Measurements from ENCODE around the gene FKBP10. TPM values are rescaled to one million over a fixed set of nuclear protein-coding genes. Genes with fewer than 3 reads are reported as not detected.
"Not testable (repeated sequence)": the region's sequence is repeated elsewhere in the genome, so short reads cannot be mapped to it uniquely, and the experiment has no call there.

The FKBP10 gene
- total RNA-seq, 1 experiment from 2014 or later = 244 TPM

DNA sequence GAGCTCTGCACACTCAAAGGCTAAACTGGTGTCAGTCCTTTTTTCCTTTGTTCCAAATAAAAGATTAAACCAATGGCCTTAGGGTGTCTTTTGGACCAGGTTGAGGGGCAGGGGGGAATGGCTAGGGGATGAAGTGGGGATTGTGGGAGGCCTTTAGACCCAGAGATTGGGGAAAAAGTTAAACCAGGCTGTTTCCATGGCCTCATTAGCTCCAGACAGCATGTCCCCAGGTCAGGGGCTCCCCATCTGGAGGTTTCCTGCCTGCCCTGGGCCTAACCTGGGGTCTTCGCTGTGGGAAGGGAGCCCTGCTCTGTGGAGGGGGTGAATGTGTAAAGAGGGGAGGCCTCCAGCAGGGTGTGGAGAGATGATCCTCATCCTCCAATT, 10.3 kb downstream of the FKBP10 start:
- in situ Hi-C loops (cut with HindIII; ENCODE audit: low pct_unique_long_range_greater_than_20kb, low sequenced_read_pairs) = no loop called here
- DNase-seq (ENCODE audit: low read depth, low spot score) = no peak

DNA sequence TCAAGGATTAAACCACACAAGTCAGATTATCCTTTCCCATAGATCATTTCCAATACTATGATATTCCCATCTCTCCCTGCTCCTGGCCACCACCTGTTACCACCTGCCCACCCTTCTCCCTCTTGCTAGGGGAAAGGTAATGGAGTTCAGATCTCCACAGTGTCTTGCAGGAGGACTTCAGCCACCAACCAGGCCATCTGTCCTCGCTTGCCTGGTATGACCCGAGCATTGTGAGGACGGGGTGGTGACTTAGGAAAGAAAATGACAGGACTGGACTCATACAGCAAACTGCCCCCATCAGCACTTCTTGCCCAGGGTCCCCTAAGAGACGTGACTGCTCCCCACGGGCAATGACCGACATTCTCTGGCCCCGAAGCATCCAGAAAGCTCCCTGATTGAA, 10.8 kb downstream of the FKBP10 start:
- no peak for DNase-seq (ENCODE audit: low read depth, low spot score)
- in situ Hi-C loops (cut with HindIII; ENCODE audit: low pct_unique_long_range_greater_than_20kb, low sequenced_read_pairs) = no loop called here

DNA sequence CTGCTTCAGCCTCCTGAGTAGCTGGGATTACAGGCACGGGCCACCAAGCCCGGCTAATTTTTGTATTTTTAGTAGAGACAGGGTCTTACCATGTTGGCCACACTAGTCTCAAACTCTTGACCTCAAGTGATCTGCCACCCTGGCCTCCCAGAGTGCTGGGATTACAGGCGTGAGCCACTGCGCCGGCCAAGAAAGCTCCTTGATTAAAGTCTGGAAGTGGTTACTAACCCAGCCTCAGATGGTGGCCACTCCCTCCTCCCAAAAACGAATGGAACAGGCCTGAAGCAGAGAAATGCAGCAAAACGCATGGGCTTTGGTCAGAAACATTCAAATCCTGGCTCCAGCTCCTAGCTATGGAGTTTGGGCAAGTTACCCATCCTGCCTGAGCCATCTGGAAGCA, 11.3 kb downstream of the FKBP10 start:
- no peak for DNase-seq (ENCODE audit: low read depth, low spot score)
- in situ Hi-C loops (cut with HindIII; ENCODE audit: low pct_unique_long_range_greater_than_20kb, low sequenced_read_pairs) = no loop called here

DNA sequence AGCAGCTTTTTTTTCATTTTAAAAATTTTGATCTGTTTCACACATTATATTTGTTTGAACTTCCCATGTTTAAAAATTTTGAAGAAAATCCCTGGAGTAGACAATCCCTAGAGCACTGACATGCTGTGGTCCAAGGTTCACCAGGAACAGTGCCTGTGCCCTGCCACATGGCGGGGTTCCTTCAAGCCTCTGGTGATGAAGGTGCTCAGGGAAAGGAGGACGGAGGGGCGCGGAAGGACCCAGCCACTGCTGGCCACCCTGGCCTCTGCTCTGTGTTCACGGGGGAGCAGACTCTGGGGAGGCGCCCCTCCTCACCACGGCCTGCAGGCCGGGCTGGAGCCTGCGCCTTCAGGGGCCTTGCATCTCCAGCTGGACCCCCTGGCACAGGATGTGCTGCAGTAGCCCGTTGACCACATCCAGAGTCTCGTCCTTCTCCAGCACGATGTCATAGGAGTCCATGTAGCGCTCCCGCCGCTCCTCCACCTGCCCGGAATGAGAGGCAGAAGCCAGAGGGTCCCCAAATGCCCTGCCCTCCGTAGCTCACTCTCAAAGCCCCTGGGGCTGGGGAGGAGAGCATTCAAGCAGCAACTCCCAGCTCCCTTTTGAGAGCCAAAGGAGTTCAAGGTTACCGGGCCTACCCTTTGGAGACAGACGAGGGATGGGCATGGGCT, 12.5 kb downstream of the FKBP10 start:
- DNase-seq (ENCODE audit: low read depth, low spot score) = no peak
- in situ Hi-C loops (cut with HindIII; ENCODE audit: low pct_unique_long_range_greater_than_20kb, low sequenced_read_pairs) = no loop called here

DNA sequence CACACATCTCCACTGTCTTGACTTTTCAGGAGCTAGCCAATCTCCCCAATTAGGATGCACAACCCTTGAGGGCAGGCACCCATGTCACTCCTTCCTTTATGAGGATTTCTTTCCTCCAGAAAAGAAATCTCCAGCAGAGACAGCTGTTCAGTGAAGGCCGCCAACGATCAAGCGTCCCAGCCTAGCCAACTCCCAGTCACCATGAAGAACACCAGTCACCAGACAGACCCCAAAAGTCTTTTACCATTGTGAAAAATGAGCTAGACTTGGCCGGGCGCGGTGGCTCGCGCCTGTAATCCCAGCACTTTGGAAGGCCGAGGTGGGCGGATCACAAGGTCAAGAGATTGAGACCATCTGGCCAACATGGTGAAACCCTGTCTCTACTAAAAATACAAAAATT, 17.2 kb downstream of the FKBP10 start:
- in situ Hi-C loops (cut with HindIII; ENCODE audit: low pct_unique_long_range_greater_than_20kb, low sequenced_read_pairs); DNase-seq (ENCODE audit: low read depth, low spot score): not testable (repeated sequence)

DNA sequence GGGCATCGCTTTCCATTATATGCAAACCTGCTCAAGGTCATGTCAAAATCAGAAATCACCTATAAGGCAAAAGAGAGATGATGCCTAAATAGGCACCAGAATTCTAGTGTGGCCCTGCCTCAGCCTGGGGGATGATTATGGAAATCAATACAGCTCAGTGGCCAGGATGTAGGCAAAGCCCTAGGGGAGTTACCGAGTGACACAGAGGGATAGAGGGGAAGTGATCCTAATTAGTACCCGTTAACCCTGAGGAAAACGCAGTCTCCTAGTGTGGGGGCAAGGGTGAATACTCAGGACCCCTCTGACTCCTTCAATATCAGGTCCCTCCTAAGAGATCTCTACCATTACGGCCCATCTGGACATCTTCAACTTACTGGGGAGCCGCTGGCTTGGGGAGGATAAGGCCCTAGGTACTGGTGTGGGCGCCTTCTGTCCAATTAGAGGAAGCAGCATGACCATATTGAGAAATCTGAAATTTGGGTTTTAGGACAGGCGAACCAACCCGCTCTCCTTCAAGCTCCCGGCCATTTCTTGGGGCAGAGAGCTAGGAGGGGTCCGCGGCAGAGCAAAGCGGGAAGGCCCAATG, 22.5 kb downstream of the FKBP10 start:
- DNase-seq (ENCODE audit: low read depth, low spot score) = no peak
- in situ Hi-C loops (cut with HindIII; ENCODE audit: low pct_unique_long_range_greater_than_20kb, low sequenced_read_pairs) = no loop called here

DNA sequence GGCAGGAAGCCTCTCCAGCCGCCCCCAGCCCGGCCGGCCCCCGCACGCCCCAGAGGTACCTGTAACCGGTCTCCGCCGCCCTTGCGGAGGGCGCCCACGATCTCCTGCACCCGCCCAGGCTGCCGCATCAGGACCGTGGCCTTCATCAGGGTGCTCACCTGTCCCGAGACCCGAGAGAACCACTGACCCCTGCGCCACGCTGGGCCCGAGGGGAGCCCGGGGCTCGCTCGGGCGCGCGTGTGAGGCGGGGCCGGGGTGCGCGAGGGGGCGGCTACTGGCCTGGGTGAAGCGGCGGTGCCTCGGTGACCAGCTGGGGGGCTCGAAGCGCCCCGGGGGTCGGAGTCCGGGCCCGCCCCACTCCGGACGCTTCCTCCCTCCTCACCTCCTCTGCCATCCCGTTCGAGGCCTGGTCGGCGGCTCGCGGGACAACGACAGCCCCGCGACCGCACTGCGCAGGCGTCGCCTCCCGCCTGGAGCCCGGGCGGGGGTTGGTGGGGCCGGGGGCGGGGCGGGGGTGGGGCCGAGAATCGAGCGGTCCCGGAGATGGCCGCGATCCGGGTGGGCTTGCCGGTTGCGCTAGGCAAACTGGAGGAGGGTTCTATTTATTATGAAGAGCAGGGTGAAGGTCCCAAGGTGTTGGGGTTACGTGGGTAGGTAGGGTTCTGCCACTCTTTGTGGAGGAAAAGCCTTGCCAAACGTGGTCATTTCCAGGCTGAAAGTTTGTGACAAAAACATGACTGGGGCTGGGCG, 23.2 kb downstream of the FKBP10 start, which contains the start of gene NT5C3B:
Gene NT5C3B (minus strand): TSS at position 433 of the 750 bp plus-strand sequence. CDS start 39 bp downstream, at position 394.
- peak; percentile 60 for DNase-seq (ENCODE audit: low read depth, low spot score)
- in situ Hi-C loops (cut with HindIII; ENCODE audit: low pct_unique_long_range_greater_than_20kb, low sequenced_read_pairs) = no loop called here

DNA sequence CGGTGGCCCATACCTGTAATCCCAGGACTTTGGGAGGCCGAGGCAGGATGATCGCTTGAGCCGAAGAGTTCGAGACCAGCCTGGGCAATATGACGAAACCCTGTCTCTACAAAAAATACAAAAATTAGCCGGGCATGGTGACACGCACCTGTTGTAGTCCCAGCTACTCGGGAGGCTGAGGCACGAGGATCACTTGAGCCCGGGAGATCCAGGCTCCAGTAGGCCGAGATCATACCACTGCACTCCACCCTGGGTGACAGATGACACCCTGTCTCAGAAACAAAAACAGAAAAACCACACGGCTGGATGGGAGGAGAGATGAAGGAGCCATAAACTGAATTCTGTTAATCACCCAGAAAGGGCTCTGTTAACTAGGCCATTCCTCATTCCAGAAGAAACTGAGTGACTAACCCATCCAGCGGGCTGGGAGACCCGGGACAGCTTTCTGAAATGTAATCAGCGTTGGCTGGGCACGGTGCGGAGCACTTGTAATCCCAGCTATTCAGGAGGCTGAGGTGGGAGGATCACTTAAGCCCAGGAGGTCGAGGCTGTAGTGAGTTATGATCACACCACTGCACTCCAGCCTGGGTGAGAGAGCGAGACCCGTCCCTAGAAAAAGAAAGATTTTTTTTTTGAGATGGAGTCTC, 23.9 kb downstream of the FKBP10 start:
- in situ Hi-C loops (cut with HindIII; ENCODE audit: low pct_unique_long_range_greater_than_20kb, low sequenced_read_pairs) = no loop called here
- no peak for DNase-seq (ENCODE audit: low read depth, low spot score)

DNA sequence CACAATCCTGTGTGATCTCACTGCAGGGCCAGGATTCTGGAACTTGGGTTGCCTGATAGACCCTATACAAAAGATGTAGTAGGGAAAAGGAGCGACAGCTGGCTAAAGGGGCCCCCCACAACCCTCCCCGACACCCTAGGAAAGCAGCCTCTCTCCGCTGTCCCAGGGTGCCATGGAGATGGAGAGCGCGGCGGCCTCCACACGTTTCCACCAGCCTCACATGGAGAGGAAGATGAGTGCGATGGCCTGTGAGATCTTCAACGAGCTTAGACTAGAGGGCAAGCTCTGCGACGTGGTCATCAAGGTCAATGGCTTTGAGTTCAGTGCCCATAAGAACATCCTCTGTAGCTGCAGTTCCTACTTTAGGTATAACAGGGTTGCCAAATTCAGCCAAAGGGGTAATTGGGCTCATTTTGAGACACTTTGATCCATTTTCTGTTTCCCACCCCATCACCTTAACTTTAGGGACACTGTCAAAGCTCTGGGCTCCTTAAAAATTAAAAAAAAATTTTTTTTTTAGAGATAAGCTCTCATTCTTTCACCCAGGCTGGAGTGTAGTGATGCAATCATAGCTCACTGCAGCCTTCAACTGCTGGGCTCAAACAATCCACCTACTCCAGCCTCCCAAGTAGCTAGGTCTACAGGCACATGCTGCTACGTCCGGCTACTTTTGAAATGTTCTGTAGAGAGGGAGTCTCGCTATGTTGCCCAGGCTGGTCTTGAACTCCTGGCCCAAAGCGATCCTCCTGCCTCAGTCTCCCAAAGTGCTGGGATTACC, 25.1 kb downstream of the FKBP10 start, which contains the start of gene KLHL10:
Gene KLHL10 (plus strand): TSS at position 65 of the 778 bp plus-strand sequence. CDS start 108 bp downstream, at position 173.
- in situ Hi-C loops (cut with HindIII; ENCODE audit: low pct_unique_long_range_greater_than_20kb, low sequenced_read_pairs) = no loop called here
- no peak for DNase-seq (ENCODE audit: low read depth, low spot score)

DNA sequence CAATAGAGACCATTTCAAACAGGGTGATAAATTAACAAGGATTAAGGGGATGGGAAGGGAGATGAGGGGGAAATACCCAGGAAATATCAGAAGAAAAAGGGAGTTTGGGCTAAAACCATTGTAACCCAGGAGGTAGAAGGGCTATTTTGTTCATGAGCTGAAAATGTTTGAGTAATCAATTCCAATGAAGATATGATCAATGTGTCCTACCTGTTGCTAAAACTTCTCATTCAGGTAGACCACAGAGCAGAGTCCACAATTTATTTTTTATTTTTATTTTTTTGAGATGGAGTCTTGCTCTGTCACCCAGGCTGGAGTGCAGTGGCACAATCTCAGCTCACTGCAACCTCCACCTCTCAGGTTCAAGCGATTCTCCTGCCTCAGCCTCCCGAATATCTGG, 26.6 kb downstream of the FKBP10 start:
- in situ Hi-C loops (cut with HindIII; ENCODE audit: low pct_unique_long_range_greater_than_20kb, low sequenced_read_pairs); DNase-seq (ENCODE audit: low read depth, low spot score): not testable (repeated sequence)

DNA sequence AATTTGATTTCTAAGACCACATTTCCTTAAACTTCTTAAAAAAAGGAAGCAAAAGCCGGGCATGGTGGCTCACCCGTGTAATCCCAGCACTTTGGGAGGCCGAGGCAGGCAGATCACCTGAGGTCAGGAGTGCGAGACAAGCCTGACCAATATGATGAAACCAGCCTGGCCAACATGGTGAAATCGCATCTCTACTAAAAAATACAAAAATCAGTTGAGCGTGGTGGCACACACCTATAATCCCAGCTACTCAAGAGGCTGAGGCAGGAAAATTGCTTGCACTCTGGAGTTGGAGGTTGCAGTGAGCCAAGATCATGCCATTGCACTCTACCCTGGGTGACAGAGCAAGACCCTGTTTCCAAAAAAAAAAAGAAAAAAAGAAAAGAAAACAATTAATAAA, 28.0 kb downstream of the FKBP10 start:
- DNase-seq (ENCODE audit: low read depth, low spot score); in situ Hi-C loops (cut with HindIII; ENCODE audit: low pct_unique_long_range_greater_than_20kb, low sequenced_read_pairs): not testable (repeated sequence)

DNA sequence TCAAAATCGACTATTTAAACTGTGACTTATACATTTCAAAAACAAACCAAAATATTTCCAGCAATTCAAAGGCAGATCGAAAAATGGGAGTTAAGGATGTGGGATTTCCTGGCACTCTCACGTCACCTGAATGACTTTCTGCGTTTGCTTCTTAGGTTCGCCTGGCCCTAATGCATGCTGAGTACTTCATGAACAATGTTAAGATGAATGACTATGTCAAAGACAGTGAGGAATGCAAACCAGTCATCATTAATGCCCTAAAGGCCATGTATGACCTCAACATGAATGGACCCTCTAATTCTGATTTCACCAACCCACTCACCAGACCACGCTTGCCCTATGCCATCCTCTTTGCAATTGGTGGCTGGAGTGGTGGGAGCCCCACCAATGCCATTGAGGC, 32.2 kb downstream of the FKBP10 start:
- no peak for DNase-seq (ENCODE audit: low read depth, low spot score)

DNA sequence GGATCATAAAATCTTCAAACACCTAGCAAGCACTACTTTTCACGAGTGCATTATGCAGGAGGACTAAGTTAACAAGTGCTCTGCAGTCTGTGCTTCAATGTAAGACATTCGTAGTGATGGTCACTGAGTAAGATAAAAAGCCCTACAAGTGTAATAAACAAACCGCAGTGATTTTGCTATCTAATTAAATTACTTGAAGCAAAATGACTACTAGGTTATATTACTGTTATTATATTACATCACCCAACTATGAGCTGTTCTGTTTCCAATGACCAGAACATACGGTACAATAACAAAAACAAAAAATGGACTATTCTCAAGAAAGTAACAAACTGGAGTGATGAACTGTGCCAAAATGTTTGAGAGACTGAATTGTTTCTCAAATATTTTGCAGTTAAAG, 36.0 kb downstream of the FKBP10 start:
- in situ Hi-C loops (cut with HindIII; ENCODE audit: low pct_unique_long_range_greater_than_20kb, low sequenced_read_pairs) = no loop called here

More for the DNA sequence above, 32.2 kb downstream of the FKBP10 start:
- in situ Hi-C loops (cut with HindIII; ENCODE audit: low pct_unique_long_range_greater_than_20kb, low sequenced_read_pairs) = no loop called here

DNA sequence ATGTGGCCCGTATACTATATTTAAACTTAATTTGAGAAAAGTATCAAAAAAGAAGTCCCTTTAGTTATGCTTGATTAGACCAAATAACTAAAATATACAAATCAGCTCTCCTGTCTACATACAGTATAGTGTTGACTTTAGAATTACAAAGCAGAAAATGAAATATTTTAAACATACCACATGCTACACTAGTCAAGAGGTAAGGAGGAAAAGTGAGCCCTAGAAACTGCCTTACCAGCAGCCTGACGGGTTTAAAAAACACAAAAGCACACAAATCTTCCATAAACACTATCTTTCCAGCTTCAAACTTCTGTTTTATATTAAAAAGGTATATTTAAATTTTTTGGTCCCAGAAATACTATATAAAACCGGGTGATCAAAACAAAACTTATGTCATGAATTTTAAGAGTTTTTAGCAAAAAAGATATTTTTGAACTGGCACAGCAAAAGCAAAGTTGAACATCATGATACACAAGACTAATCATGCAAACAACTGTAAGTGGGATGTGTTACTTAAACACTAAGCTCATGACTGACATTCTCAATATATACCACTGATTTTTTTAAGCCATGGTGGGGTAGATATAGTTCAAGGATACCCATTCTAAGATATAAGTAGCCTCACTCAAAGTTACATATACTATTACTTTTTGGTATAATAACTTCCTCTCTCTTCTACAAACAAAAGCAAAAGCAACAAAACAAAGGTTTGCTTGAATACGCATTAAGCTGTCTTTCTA, 36.6 kb downstream of the FKBP10 start:
- in situ Hi-C loops (cut with HindIII; ENCODE audit: low pct_unique_long_range_greater_than_20kb, low sequenced_read_pairs) = no loop called here
- no peak for DNase-seq (ENCODE audit: low read depth, low spot score)

More for the DNA sequence above, 36.0 kb downstream of the FKBP10 start:
- no peak for DNase-seq (ENCODE audit: low read depth, low spot score)

DNA sequence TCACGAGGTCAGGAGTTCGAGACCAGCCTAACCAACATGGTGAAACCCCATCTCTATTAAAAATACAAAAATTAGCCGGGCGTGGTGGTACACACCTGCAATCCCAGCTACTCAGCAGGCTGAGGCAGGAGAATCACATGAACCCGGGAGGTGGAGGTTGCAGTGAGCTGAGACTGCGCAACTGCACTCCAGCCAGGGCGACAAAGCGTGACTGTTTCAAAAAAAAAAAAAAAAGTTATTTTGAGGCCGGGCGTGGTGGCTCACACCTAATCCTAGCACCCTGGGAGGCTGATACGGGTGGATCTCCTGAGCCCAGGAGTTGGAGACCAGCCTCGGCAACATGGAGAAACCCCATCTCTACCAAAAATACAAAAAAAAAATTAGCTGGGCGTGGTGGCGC, 38.6 kb downstream of the FKBP10 start:
- in situ Hi-C loops (cut with HindIII; ENCODE audit: low pct_unique_long_range_greater_than_20kb, low sequenced_read_pairs); DNase-seq (ENCODE audit: low read depth, low spot score): not testable (repeated sequence)

DNA sequence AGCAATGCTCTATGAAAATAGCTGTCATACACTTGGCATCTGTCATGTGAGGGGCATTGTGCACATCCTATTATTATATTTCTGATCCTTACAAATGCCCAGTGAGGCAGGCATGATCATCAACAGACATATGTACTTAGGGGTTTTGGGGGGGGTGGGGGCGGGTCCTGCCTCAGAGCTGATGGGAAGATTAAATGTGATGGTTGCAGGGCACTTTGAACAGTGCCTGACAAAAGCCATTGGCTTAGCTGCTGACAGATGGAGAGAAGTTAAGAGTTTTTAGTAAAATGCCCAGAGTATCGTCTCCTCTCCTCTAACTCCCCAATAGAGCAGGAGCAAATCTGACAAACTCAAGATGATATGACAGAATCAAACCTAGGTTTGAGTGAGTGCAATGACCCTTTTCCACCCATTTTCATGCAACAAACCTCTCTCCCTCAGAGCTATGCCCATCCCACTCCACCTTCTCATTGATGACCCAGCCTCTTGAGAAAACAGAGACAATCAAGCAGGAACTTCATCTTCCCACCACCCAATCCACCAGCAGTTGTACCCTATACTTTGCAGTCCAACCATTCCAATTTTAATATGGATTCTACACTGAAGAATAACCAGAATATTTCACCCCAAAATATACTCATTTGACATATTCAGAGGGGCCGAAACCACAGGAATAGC, 47.6 kb downstream of the FKBP10 start:
- in situ Hi-C loops (cut with HindIII; ENCODE audit: low pct_unique_long_range_greater_than_20kb, low sequenced_read_pairs) = no loop called here
- DNase-seq (ENCODE audit: low read depth, low spot score) = no peak

All from SK-MEL-5 (cell line).